ENCODE data around the gene MINDY4B.
"Not testable (repeated sequence)": the region's sequence is repeated elsewhere in the genome, so short reads cannot be mapped to it uniquely, and the experiment has no call there.

The MINDY4B gene

DNA sequence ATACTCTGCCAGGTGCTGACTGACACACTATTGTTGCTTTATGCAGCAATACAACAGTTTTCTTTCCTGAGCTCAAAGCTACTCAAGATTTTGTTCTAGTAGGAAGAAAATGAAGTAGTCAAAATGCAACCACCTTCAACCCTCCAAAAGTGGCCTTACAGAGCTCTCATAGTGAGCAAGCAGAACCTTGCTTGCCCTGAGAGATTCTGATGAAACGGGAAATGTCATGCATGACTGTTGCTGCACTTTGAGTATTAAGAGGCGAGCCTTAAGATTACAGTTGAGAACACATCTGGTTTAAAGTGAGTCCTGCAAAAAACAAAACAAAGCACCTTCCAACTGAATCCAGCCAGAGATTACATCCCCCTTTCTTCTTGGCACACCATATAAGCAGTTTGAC, 29.7 kb downstream of the MINDY4B start:
- TF ChIP-seq, protein P1, sequence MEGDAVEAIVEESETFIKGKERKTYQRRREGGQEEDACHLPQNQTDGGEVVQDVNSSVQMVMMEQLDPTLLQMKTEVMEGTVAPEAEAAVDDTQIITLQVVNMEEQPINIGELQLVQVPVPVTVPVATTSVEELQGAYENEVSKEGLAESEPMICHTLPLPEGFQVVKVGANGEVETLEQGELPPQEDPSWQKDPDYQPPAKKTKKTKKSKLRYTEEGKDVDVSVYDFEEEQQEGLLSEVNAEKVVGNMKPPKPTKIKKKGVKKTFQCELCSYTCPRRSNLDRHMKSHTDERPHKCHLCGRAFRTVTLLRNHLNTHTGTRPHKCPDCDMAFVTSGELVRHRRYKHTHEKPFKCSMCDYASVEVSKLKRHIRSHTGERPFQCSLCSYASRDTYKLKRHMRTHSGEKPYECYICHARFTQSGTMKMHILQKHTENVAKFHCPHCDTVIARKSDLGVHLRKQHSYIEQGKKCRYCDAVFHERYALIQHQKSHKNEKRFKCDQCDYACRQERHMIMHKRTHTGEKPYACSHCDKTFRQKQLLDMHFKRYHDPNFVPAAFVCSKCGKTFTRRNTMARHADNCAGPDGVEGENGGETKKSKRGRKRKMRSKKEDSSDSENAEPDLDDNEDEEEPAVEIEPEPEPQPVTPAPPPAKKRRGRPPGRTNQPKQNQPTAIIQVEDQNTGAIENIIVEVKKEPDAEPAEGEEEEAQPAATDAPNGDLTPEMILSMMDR (IDR thresholded peaks at IDR 0.05; ENCODE audit: low read length, missing control alignments), result no peak
- peak; percentile 11 for DNase-seq (ENCODE audit: low read depth)
- no peak overlapping the region for H3K4me3 ChIP-seq (replicated peaks; ENCODE audit: low read depth, low read length)

GRCh38 chr3:150874666-150875219, 30.5 kb downstream of the MINDY4B start:
- H3K4me3 ChIP-seq (replicated peaks; ENCODE audit: low read depth, low read length), result no peak overlapping the region
- TF ChIP-seq, protein P1 (IDR thresholded peaks at IDR 0.05; ENCODE audit: low read length, missing control alignments), result no peak
- peak; percentile 7 for DNase-seq (ENCODE audit: low read depth)

DNA sequence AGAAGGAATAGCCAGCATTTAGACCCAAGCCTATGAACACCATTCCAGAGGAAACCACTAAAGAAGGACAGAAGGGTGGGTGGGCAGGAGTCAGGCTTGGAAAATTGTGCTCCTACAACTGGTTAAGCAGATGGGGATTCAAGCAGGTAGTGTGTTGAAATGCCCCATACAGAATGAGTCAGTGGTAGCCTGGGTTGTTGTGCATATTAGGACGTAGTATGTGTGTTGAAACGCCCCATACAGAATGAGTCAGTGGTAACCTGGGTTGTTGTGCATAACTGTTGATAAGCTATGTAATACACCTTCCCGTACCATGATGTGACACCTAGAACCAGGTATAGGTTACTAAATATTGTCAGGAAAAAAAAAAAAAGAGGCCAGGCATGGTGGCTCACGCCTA, 34.0 kb downstream of the MINDY4B start:
- TF ChIP-seq, protein P1 (IDR thresholded peaks at IDR 0.05; ENCODE audit: low read length, missing control alignments), result no peak
- no peak overlapping the region for H3K4me3 ChIP-seq (replicated peaks; ENCODE audit: low read depth, low read length)
- peak; percentile 34 for DNase-seq (ENCODE audit: low read depth)

- DNase-seq (ENCODE audit: low read depth), result peak; percentile 59
- TF ChIP-seq, protein P1 (IDR thresholded peaks at IDR 0.05; ENCODE audit: low read length, missing control alignments), result no peak
- H3K4me3 ChIP-seq (replicated peaks; ENCODE audit: low read depth, low read length), result no peak overlapping the region
Measured at GRCh38 chr3:150870406-150870805, 34.8 kb downstream of the MINDY4B start.

DNA sequence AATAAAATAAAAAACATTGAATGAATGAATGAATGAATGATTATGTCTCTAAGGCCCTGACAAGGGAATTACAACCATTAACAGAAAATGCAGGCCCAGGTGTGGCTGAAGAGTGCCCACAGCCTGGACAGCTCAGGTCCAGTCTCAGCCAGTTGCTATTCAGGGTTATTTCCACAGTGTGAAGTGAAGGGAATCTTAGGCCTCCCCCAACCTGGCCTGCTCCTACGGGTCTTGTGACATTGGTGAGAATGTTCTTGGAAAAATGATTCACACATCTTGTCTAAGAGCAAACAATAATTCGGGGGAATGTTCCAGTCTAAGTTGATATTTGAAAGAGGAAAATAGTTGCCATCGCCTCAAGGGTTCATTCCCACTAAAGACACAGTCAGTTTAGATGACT, 37.0 kb downstream of the MINDY4B start:
- TF ChIP-seq, protein P1 (IDR thresholded peaks at IDR 0.05; ENCODE audit: low read length, missing control alignments), result no peak
- no peak overlapping the region for H3K4me3 ChIP-seq (replicated peaks; ENCODE audit: low read depth, low read length)
- DNase-seq (ENCODE audit: low read depth), result peak; percentile 34

DNA sequence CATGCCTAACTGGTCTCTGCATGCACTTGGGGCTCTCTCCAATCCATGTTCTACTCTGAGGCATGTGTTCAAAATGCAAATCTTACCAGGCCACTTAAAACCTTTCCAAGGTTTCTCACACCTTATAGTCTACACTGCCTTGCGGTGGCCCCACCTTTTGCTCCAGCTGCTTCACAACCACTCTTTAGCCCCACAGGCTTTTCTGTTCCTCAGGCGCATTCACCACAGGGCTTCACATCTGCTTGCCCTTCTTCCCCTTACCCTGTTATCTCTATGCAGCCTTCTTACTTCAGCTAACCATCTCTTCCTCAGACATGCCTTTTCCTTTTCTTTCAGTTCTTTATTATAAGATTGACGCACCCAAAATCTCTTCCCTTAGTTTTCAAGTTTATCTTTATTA, 37.8 kb downstream of the MINDY4B start:
- TF ChIP-seq, protein P1 (IDR thresholded peaks at IDR 0.05; ENCODE audit: low read length, missing control alignments), result no peak
- no peak overlapping the region for H3K4me3 ChIP-seq (replicated peaks; ENCODE audit: low read depth, low read length)
- no peak for DNase-seq (ENCODE audit: low read depth)

GRCh38 chr3:150863921-150864320, 41.3 kb downstream of the MINDY4B start:
- H3K4me3 ChIP-seq (replicated peaks; ENCODE audit: low read depth, low read length); DNase-seq (ENCODE audit: low read depth): not testable (repeated sequence)

All from fibroblast of pulmonary artery (primary cell).